Astrocyte (in vitro differentiated cells and primary cell): ENCODE data around the gene GJD2. TPM values are rescaled to one million over a fixed set of nuclear protein-coding genes. Genes with fewer than 3 reads are reported as not detected.
A peak's percentile ranks its signal among the peaks of the same experiment; 100 is the strongest.

ENCODE experiments used
- DNase-seq: peaks from one replicate; pipeline ENCODE4 v3.0.0-alpha.2; 2010; ENCODE audit warnings: low read depth
- FAIRE-seq: peaks from 2 replicates; lab custom pipeline; 2011; peaks lifted over from hg19 to GRCh38; lab: Jason Lieb, UNC
- H2AFZ ChIP-seq: 2 replicates; pipeline ENCODE4 v1.6.0; 2012; ENCODE audit warnings: low read depth, low read length, inconsistent platforms
- H3K27ac ChIP-seq: 2 replicates; pipeline ENCODE4 v1.5.1; 2011; ENCODE audit warnings: low read depth, low read length, inconsistent platforms
- H3K27me3 ChIP-seq: 2 replicates; pipeline ENCODE4 v1.6.0; 2011; ENCODE audit warnings: low read length, inconsistent platforms; ENCODE audit not compliant: insufficient read depth
- H3K36me3 ChIP-seq: 2 replicates; pipeline ENCODE4 v1.5.1; 2011; ENCODE audit warnings: low read length, inconsistent platforms; ENCODE audit not compliant: insufficient read depth
- H3K4me1 ChIP-seq: 2 replicates; pipeline ENCODE4 v1.5.1; 2011; ENCODE audit warnings: low read length, inconsistent platforms; ENCODE audit not compliant: insufficient read depth
- H3K4me2 ChIP-seq: 2 replicates; pipeline ENCODE4 v1.6.0; 2012; ENCODE audit warnings: low read length, inconsistent platforms
- H3K4me3 ChIP-seq: 2 replicates; pipeline ENCODE4 v1.5.1; 2011; ENCODE audit warnings: low read depth, mild to moderate bottlenecking, low read length, inconsistent platforms; ENCODE audit not compliant: insufficient read depth
- H3K79me2 ChIP-seq: 2 replicates; pipeline ENCODE4 v1.6.0; 2012; ENCODE audit warnings: mild to moderate bottlenecking, low read length, inconsistent platforms; ENCODE audit not compliant: insufficient read depth
- H3K9ac ChIP-seq: 2 replicates; pipeline ENCODE4 v1.6.0; 2012; ENCODE audit warnings: mild to moderate bottlenecking, low read length, inconsistent platforms
- H3K9me3 ChIP-seq: 2 replicates; pipeline ENCODE4 v1.5.1; 2012; ENCODE audit warnings: low read depth, mild to moderate bottlenecking, low read length, inconsistent platforms; ENCODE audit not compliant: insufficient read depth
- H4K20me1 ChIP-seq: 2 replicates; pipeline ENCODE4 v1.6.0; 2012; ENCODE audit warnings: low read length, inconsistent platforms; ENCODE audit not compliant: insufficient read depth
- H3K27ac Mint-ChIP-seq: one replicate; pipeline ENCODE4 v1.8.0; 2021; ENCODE audit warnings: mild to moderate bottlenecking, mixed read lengths; ENCODE audit not compliant: unreplicated experiment
- H3K27me3 Mint-ChIP-seq: one replicate; pipeline ENCODE4 v1.8.0; 2021; ENCODE audit warnings: low read depth, mixed read lengths; ENCODE audit not compliant: unreplicated experiment
- H3K36me3 Mint-ChIP-seq: one replicate; pipeline ENCODE4 v1.8.0; 2021; ENCODE audit warnings: low read depth, mixed read lengths; ENCODE audit not compliant: unreplicated experiment
- H3K4me1 Mint-ChIP-seq: one replicate; pipeline ENCODE4 v1.8.0; 2021; ENCODE audit warnings: low read depth, mixed read lengths; ENCODE audit not compliant: unreplicated experiment
- H3K4me3 Mint-ChIP-seq: one replicate; pipeline ENCODE4 v1.8.0; 2021; ENCODE audit warnings: mild to moderate bottlenecking, moderate library complexity, mixed read lengths; ENCODE audit not compliant: unreplicated experiment
- H3K9me3 Mint-ChIP-seq: one replicate; pipeline ENCODE4 v1.8.0; 2021; ENCODE audit warnings: mild to moderate bottlenecking, mixed read lengths; ENCODE audit not compliant: unreplicated experiment
- CTCF ChIP-seq: IDR thresholded peaks from 2 replicates; pipeline ENCODE4 v1.5.1; 2011; ENCODE audit warnings: low read depth, mild to moderate bottlenecking, inconsistent platforms, low read length, moderate library complexity; ENCODE audit not compliant: insufficient read depth
- EZH2 ChIP-seq: IDR thresholded peaks from 2 replicates; pipeline ENCODE4 v1.6.1; 2012; ENCODE audit warnings: mild to moderate bottlenecking, low read length, inconsistent platforms; ENCODE audit not compliant: insufficient read depth
- total RNA-seq: library from RNA; stranded (reverse); gene quantifications from 2 replicates; pipeline ENCODE4 v1.2.1, GENCODE V29; 2021

GJD2 gene
- total RNA-seq, 1 donor from 2014 or later = 1.00 TPM

DNA sequence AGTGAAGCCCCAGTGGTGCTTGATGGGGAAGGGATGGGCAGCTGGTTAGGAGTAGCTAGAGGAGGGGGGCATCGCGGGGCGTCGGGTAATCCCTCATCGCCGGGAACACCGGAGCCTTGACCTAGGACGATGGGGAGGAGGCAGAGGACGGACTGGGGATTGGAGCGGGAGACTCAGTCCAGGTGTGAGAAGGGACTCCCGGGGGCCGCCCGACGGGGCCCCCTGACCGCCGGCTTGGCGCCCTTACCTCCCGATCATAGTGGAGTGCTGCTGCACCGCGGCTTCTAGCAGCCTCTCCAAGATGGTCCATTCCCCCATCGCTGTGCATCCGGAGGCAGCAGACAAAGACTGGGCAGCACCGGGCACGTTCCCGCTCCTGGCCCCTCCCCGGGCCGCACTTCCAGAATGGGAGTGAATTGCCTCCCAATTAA is 612 bp downstream of the GJD2 start:
- Histone ChIP-seq H3K4me1 (no peaks in the 10 kb centered on the region), H3K9me3 (no peaks in the 10 kb centered on the region), H3K27me3 (peaks cover 42% of the 10 kb centered on the region), H4K20me1 (no peaks in the 10 kb centered on the region), H3K36me3 (no peaks in the 10 kb centered on the region), H3K79me2 (no peaks in the 10 kb centered on the region), H2AFZ (no peak overlapping the region), H3K4me3 (no peak overlapping the region), H3K27ac (no peak overlapping the region), H3K9ac (no peak overlapping the region), H3K4me2 (peak overlapping the region; percentile 57)
- peak overlapping the region; percentile 69 for H3K4me3 Mint-ChIP-seq
- no peaks in the 10 kb centered on the region for H3K4me1 Mint-ChIP-seq
- peaks cover 49% of the 10 kb centered on the region for H3K27me3 Mint-ChIP-seq
- H3K27ac Mint-ChIP-seq = no peak overlapping the region
- no peak for TF ChIP-seq EZH2
- TF ChIP-seq CTCF = no peak
- H3K9me3 Mint-ChIP-seq = no peaks in the 10 kb centered on the region
- no peak for DNase-seq
- H3K36me3 Mint-ChIP-seq = no peaks in the 10 kb centered on the region
- no peak for FAIRE-seq

DNA sequence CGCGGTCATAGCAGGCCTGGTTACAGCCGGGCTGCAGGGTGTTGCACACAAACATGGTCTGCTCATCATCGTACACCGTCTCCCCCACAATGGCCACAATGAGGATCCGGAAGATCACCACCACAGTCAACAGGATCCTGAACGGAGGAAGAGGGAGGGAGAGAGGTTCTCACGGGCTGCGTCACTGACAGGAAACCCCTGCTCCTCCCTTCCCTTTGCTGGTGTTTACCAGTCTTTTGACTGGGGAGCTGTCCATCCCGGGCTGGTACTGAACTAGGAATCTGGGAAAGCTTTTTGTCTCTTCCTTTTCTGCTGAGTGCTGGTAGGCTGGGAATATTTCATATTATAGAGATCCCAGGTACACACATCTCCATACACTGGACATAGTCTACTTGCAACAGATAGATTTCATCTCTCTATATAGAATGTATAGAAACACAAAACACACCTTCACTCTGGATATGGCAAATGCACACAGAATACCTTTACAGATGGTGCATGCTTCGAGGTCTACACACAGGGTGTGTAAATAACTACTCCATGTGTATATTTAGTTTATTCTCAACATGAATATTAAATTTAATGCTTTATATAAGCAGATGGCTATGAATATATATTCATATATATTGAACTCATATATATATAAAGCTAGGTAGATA is 1.4 kb downstream of the GJD2 start:
- Histone ChIP-seq H3K4me3 (no peak overlapping the region), H3K79me2 (no peaks in the 10 kb centered on the region), H3K4me2 (peak overlapping the region; percentile 25), H3K9ac (no peak overlapping the region), H3K27ac (no peak overlapping the region), H3K4me1 (no peaks in the 10 kb centered on the region), H2AFZ (no peak overlapping the region), H3K36me3 (no peaks in the 10 kb centered on the region), H4K20me1 (no peaks in the 10 kb centered on the region), H3K27me3 (peaks cover 41% of the 10 kb centered on the region), H3K9me3 (no peaks in the 10 kb centered on the region)
- no peaks in the 10 kb centered on the region for H3K36me3 Mint-ChIP-seq
- H3K4me1 Mint-ChIP-seq = no peaks in the 10 kb centered on the region
- peaks cover 41% of the 10 kb centered on the region for H3K27me3 Mint-ChIP-seq
- TF ChIP-seq CTCF (no peak), EZH2 (no peak)
- no peaks in the 10 kb centered on the region for H3K9me3 Mint-ChIP-seq
- no peak overlapping the region for H3K4me3 Mint-ChIP-seq
- FAIRE-seq (no peak), DNase-seq (peak; percentile 36)
- H3K27ac Mint-ChIP-seq = no peak overlapping the region

DNA sequence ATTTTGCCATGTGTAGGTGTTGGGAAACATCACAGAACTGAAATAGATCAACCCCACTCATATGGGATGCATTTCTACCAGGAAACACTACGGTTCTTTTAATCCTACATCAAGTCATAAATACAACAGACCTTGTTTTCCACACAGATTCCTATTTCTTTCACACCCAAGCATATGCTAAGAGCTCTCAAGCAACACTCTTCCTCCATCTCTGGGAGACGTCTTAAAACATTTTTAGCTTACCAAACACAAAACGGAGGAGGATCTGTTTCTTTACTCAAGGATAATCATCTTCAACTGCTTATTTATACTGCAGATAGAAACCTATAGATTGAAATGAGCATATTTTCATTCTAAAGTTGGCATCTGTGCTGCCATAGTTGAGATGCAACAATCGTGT is 5.1 kb downstream of the GJD2 start:
- Mint-ChIP-seq H3K36me3 (no peaks in the 10 kb centered on the region), H3K4me1 (no peaks in the 10 kb centered on the region), H3K9me3 (no peaks in the 10 kb centered on the region), H3K27ac (no peak overlapping the region), H3K27me3 (peaks cover 11% of the 10 kb centered on the region), H3K4me3 (no peak overlapping the region)
- H3K9ac ChIP-seq = no peak overlapping the region
- no peaks in the 10 kb centered on the region for H3K36me3 ChIP-seq
- H3K4me3 ChIP-seq = no peak overlapping the region
- H2AFZ ChIP-seq = no peak overlapping the region
- no peaks in the 10 kb centered on the region for H3K9me3 ChIP-seq
- no peak overlapping the region for H3K4me2 ChIP-seq
- H3K27ac ChIP-seq = no peak overlapping the region
- no peak for TF ChIP-seq EZH2
- DNase-seq (no peak), FAIRE-seq (no peak)
- H3K27me3 ChIP-seq = peaks cover 20% of the 10 kb centered on the region
- H4K20me1 ChIP-seq = no peaks in the 10 kb centered on the region
- no peaks in the 10 kb centered on the region for H3K79me2 ChIP-seq
- no peaks in the 10 kb centered on the region for H3K4me1 ChIP-seq
